NCI-H510A treated with DMSO at 0.1 percent for 48 hours (cell line): Measurements from ENCODE around the gene STARD13.
"Not testable (repeated sequence)": the region's sequence is repeated elsewhere in the genome, so short reads cannot be mapped to it uniquely, and the experiment has no call there.

Experiments
- DNase-seq: peaks from one replicate; lab custom pipeline; 2025; lab: John Stamatoyannopoulos, UW

Gene STARD13

DNA sequence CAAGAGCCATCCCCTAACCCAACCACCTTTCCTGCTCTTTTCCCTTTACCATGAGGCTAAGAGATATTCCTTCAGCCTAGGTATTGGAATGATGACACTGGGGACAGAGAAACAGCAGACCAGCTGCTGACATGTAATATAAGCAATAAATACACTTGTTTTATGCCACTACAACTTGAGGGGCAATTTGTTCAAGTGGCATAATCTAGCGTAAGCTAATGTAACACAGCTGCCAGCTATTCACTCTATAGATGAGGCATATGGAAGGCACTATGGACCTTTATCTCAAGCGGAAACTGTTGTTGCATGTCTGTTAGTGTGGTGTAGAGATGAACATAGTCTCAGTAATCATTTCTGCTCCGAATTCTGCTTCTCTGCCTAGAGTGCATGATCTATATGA, 111.1 kb downstream of the STARD13 start:
- peak; percentile 41 for DNase-seq

DNA sequence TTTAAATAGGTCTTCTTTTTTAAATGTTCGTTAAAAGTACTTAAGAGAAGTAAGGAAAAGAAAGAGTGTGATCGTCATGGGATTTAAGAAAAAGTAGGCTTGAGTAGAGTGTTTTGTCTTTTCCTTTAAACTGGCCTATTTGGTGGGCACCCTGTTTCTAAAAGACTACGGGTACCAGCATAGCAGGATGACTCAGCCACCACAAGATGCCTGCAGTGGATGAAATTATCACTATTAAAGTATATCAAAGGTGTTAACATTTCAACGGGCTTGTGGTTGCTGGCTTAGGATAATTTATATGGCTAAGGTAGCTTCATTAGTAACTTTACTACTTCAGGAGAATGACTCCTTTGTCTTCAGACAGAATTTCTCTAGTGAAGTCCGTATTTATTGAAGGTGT, 112.6 kb downstream of the STARD13 start:
- no peak for DNase-seq

DNA sequence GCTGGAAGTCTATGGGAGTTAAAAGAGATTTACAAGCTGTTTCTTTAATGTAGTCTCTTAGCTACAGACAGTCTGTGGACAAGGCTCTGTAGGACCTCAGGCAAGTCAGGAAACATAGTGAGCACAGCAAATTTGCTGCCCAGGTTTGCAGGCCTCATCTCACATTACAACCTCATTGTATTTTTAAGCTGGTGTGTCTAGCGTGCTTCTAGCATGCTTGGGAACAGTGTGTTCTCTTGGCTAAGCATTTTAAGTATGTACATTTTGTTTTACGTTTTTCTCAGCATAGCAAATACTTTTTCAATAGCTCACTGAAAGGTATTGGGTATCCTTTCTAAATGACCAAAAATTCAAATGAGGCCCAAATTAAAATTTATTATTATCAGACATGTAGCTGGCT, 113.2 kb downstream of the STARD13 start:
- peak; percentile 13 for DNase-seq

DNA sequence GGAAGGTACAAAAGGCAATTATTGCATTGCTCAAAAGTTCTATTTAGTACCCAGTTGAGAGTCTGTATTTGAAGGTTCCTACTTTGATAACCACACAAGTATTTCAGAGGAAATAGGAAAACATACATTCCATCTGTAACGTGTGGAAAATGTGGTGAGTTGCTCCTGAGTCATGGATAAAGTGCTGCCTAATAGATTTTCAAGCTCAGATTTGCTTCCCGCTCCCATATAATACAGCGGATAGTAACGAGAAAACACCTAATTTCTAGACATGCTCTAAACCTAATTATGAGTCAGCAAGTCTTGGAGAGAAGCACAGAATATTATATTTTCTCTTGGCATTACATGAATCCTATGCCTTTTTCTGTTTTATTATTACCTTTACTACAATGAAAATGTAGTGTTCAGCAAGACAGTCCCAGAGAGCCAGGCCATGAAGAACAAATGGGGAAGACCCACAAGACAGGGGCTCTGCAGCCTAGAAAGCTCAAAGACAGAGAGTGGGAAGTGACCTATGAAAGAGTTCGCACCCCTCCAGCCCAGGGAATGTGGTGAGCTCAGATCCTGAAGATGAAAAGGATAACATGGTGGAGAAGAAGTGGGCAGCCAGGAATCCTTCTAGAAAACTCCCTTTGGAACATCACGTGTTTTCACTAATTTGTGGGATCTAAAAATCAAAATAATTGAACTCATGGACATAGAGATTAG, 116.1 kb downstream of the STARD13 start:
- DNase-seq = no peak

DNA sequence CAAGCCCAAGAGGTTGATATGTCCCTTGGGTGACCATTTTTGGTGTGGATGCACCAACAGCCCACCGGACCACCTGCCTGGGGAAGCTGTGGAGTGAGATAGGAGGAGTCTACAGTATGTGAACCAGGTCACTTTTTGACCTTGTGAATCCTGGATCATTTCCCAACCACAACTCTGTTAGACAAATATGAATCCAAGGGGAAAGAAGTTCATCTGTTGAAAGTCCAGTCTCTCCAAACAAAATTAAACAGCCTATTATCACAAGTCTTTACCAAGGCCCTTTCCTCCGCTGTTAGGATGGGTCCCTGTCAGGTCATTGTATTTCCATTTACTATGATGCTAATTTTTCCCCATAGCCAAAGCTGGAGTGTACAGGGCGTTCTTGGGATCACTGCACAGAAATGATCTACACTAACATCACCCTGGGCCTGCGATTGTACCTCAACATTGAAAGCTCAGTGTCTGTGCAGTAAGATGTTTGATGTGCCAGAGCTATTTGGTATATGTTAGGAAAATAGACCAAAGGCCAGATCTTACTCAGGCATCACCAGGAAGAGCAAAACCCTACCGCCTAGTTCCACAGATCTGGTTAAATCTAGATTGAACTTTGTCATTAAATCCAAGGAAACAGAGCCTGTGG, 117.1 kb downstream of the STARD13 start:
- no peak for DNase-seq

DNA sequence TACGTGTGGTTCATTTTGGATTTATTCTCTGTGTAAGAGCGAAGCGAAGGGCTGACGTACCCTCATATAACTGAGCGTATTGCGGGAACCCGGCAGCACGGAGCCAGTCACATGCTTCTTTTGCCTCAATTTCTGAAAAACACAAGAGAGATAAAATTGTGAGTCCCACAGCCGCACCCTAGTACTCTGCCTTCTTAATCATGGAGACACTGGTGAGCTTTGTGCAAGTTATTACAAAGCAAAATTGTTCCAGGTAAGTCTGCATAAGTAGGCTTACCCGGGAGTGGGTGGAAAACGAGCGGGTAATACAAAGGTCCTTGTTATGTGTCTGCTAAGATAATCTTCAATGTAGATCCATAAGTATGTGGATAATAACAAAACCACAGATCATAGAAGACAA, 118.1 kb downstream of the STARD13 start:
- DNase-seq = no peak

DNA sequence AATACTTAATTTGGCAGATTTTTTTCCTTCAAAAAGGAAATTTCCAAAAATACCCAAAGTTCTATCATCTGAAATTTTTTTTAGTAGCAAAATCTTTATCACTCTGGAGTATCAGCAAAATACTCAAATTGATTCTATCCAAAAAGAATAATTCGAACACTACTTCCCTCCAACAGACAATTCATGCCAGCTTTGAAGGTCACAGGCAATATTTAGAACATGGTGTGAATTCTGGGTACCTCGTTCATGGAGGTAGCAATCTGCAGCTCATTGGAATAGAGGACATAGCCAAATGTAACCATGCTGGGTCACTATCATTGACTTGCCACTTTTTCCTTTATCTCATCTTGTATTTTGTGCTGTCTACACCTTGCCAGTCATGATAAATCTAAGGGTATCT, 119.8 kb downstream of the STARD13 start:
- no peak for DNase-seq

DNA sequence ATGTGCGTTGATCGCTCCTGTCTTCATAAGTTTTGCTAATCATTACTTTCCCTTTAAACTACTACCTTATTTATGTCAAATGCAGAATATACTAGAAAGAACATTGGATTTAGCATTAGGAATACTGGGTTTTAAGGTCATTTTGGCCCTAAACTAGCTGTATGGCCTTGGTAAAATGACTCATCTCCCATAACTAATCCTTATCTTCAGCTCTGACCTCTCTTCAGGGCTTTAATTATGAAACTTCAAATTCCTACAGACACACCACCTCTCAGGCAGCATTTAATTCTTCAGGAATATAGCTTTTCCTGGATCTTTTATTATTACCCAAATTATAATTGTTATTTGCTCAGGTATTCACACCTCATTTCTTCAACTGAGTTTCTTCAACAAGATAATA, 121.2 kb downstream of the STARD13 start:
- DNase-seq = no peak

DNA sequence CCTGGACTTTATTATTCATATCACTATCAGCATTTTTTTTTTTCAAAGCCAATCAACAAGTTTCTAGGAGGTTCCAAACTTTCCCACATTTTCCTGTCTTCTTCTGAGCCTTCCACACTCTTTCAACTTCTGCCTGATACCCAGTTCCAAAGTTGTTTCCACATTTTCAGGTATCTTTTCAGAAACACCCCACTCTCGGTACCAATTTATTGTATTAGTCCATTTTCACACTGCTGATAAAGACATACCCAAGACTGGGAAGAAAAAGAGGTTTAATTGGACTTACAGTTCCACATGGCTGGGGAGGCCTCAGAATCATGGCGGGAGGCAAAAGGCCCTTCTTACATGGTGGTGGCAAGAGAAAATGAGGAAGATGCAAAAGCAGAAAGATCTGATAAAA, 122.8 kb downstream of the STARD13 start:
- not testable (repeated sequence) for DNase-seq

DNA sequence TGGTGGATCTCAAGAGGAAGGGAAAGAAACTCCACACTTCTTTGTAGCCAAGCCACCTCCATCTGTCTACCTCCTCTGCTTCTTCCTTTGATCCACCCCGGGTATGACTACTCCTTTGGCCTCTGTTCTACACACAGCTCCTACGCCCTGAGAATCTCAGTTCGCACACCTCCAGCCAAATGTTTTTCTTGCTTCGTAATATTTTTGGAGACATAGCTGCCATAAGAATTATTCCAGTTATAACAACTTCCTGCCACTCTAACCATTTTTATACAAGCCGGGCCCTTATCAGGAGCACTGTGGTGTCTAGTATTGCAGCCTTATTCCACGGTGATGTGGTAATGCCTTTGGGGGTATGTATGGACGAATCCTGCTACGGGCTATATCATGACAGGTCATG, 126.7 kb downstream of the STARD13 start:
- no peak for DNase-seq

DNA sequence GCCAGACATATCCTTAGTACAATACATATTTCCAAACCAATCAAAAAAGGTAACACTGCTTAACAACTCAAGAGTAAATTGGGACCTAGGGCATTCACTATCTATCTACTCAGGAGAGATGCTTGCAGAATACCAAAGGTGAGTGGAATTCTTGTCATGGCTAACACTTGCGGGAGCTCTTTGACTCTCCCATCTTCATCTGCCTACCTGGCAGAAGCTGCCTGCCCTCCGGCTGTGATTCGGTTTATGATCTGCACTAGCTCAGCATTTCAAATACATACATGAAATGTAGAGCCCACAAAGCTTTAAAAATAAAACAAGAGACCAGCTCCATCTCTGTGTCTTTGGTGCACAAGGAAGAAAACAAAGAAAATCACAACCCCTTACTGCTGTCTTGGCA, 127.3 kb downstream of the STARD13 start:
- no peak for DNase-seq

DNA sequence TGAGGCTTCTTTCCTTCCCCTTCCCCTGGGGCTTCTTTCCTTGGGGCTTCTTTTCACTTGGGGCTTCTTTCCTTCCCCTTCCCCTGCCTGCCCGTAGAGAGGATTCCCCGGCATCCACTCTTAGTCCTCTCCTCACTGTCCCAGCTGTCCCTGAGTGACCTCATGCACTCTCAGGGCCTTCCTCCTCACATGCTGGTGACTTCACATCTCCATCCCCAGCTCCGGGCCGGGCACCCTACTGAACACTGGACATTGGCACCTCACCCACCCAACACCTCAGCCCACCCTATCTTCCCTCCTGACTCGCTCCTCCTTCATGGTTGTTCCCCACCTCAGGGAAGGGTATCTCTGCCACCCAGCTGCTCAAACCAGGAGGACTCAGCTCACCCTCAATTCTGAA, 130.6 kb downstream of the STARD13 start:
- no peak for DNase-seq

DNA sequence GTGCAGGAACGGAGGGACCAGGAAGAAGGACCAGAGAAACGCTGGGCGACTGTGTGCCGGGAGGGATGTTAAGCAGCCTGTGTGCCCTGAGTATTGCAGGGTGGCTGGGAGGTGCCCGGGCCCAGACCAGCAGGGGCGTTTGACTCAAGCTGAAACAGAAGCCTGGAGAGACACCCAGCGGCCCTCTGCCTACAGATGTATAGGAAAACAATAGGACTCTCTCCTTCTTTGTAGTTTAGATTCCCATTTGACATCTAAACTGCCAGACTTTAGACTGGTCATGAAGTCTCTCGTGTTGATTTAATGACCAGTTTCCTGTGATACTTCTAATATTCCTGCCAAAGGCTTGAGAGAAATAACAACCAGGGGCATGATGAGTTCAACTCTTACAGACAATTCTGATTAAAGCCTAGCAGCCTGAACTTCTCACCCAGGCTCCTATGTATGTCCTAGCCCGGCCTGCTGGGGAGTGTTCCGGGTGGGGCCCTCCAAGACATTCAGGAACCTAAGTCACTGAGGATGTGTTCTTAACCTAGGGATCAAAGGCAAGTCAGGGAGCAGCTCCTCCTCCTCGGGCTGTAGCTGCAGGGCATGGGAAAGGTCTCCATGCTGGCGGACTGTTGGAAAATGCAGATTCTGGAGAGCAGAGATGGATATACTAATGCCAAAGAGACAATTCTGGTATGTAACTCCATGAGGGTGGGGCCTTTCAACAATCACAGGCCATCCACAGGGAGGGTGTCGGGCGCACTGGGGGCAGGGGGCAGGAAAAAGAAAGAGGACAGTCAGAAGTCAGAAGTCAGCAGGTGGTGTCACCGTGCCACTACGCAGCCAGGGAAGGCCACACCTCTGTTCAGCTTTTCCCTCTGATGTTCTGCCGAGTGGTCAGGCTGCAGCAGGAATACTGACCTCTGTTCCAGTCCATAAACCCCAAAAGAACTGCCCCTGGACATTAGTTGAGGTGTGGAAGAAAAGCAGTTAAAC, 131.8 kb downstream of the STARD13 start:
- DNase-seq = no peak

DNA sequence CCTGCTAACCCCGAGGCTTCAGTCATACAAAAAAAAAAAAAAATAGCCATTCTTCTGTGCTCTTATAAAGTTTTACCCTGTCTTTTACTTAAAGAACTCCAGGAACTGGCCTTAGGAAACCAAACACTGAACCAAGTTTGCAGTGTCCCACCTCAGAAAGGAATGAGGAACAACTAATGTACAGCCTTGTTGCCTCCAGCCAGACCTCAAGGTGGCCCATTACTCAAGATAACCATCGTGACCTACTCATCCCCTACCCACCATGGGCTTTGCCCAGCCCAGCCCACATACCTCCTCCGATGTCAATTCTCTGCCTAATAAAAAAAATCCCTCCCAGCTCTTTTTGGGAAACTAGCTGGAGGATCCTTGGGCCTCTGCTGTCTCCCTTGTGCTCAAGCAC, 133.2 kb downstream of the STARD13 start:
- no peak for DNase-seq

DNA sequence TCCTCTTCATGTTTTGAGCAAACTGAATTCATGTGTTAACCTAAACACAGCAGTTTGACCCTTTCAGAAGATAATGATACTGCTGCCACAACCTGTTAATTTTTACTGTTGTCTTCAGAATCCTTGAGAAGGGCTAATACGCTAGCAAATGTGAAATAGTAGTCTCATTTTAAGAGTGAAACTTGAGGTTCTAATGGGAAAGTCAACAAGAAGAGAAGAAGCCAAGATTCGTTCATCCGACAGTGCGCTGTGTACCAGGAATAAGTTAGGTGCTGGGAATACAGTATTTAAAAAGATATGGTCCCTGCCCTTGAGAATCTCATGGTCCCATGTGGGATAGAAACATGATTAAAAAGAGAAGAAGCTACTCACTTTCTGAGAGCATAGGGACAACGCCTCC, 134.9 kb downstream of the STARD13 start:
- DNase-seq = no peak

DNA sequence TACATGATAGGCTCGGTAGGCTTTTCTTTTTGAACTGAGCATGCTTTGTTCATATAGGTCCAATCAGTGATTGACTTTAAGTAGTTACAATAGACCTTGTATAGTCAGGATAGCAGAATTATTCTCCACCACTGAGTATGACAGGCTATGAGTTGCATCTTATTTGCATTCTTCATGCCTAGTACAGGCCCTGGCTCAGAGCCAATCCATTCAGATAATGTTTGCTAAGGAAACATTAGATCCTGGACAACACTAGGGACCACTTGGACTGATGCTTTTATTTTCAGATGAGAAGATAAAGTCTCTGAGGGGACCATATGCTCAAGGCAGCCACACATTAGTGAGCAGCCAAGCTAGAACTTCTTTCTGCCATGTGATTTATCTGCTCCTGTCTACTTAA, 135.4 kb downstream of the STARD13 start:
- DNase-seq = peak; percentile 11

DNA sequence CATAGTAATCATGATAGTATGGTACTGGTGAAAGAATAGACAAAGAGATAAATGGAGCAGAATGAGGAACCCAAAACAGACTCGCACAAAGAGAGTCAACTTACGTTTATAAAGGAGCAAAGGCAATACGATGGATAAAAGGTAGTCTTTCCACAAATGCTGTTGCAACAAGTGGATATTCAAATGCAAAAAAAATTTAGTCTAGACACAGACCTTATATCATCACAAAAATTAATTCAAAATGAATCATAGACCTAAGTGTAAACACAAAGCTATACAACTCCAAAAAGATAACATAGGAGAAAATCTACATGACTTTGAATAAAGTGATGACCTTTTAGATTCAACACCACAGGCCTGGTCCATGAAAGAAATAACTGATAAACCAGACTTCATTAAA, 137.7 kb downstream of the STARD13 start:
- no peak for DNase-seq

DNA sequence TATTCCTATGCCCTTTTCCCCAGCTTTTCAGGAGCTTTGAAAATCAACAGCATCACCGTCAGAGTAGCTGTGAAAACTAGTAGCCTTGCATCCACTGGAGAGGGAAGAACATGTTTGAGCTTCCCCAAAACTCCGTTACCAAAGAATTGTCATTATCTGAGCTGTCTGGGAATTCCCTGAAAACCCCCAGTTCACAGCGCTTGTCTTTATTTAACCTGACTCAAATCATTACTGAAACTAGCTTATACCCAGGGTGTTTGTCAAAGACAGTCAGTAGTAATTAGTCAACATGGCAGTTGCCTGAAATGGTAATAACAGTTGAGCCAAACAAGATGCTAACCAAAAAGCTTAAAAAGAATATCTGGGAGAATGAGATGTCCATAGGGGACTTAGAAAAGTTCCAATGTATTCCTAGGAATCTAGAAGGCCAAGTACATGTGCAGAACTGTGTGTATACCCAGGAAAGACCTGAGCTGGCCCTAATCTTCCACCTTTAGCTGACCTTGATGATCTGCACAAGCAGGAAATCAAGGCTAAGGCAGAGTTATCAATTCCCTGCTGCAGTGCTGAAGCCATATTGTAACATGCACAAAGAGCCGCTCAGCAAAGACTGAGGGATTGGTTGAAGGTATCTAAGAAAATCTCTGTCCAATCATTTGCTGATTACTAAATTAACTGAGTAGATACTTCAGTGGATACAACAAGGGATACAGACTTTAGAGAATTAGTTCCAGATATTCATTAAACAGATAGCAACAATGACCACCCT, 138.5 kb downstream of the STARD13 start:
- no peak for DNase-seq

DNA sequence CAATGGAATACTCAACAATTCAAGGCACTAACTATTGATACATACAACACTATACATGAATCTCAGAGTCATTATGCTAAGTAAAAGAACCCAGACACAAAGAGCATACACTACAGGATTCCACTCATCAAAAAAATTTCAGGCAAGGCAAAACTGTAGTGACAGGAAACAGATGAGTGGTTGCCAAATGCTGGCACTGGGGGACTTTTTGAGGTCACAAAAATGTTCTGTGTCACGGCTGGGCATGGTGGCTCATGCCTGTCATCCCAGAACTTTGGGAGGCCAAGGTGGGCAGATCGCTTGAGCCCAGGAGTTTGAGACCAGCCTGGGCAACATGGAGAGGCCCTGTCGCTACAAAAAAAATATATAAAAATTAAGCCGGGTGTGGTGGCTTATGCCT, 139.9 kb downstream of the STARD13 start:
- no peak for DNase-seq

DNA sequence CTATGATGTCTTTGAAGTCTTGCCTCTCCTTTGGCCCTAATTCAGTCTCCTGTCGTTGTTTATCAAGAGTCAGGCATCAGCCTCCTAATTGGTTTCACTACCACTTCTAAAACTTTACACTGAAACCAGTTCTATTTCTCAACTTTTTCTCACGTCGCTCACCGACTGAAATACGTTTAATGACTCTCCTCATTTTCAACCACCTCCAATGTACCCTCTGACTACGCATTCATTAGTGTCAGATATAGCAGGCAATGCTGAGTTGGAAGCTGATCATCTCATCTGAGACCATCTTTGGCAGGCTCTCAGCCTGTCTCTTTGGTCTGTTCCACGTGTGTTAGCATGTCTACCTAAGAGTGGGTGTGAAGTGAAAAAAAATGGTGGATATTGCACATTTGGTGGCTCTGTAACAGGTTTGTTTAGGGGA, 141.2 kb downstream of the STARD13 start:
- no peak for DNase-seq

DNA sequence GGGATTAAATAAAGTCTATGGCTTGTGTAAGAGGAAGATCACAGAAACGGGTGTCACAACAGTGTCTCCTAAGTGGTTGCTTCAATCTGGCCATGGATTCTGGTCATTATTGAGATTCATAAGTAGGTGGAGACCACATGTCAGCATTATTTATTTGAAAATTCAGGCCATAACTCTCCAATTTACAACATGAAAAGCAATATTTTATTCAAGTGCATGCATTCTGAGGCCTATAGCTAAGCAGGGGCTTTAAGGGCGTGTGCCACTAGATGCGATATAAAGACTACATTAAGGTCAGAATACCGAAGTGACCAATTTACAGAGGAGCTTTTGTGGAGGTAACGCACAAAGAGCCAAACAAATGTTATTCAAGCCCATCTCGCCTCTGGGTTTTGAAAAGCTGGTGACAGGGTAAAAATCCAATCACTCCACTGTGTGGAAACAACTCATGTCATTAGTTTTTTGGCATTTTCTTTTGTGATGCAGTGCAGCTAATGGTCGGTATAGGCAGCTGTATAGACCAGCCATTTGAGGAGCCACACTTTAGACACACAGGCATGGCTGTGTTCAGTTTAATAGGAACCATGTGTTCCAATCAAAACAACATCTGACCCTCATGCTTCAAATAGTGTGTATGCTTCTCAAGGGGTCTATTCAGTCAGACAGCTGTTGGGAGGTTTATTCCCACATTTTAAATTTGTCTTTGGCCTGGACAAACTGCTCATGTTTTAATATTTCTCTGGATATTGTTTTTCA, 145.6 kb downstream of the STARD13 start:
- DNase-seq = no peak
